Thyroid gland (tissue), 4 donors: ENCODE results near the gene NMT2.

Experiments
- CTCF ChIP-seq, 6 experiments: fragments of 200-600 bp in 3 of 6; fragments of 450-650 bp in 3 of 6; sonication (generic) in 3 of 6; IDR thresholded peaks; one replicate each; pipeline ENCODE4 v1.5.1; 2016 to 2019; ENCODE audit warnings: antibody characterized with exemption in 6 of 6, mild to moderate bottlenecking in 2 of 6, inconsistent platforms in 1 of 6, moderate library complexity in 1 of 6
- POLR2A ChIP-seq, 2 donors: fragments of 450-650 bp; IDR thresholded peaks; one replicate each; pipeline ENCODE4 v1.6.1; 2017; ENCODE audit warnings: antibody characterized with exemption in 2 of 2, mild to moderate bottlenecking in 2 of 2, moderate library complexity in 1 of 2

DNA sequence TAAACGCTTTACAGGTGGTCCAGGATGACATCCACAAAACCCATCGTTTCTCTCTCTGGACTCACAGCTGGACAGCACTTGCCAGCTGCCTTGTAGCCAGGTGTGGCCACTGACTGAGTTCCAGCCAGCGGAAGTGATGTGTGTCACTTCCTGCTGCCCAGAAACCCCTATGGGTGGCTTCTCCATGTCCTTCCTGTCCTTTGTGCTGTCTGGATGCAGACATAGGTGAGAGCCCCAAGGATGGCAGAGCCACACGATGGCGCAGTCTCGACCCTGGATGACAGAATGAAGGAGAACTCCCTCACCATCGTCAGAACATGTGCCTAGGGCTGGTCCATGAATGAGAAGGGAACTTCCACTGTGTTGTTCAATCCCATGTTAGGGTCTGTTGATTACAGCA lies 22.1 kb downstream of the NMT2 start:
- TF ChIP-seq POLR2A (IDR thresholded peaks at IDR 0.05) (no peak), CTCF (IDR thresholded peaks at IDR 0.05) (no peak)
